Measurements from ENCODE around the gene POC1A. TPM values are rescaled to one million over a fixed set of nuclear protein-coding genes. Genes with fewer than 3 reads are reported as not detected.
A peak's percentile ranks its signal among the peaks of the same experiment; 100 is the strongest.

Gene POC1A
- polyA plus RNA-seq, 1 of the 3 experiments (the other 2 are of a cell fraction): 11.7 TPM

DNA sequence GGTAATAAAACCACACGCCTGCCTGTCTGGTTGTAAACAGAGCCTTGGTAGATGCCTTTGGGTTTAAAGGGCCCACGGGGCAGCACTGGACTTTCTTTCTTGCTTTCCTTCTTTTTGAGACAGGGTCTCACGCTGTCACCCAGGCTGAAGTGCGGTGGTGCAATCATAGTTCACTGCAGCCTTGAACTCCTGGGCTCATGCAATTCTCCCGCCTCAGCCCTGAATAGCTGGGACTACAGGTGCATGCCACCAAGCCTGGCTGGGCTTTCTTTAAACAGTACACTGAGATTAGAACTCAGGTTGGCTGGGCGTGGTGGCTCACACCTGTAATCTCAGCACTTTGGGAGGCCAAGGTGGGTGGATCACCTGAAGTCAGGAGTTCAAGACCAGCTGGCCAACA is 42.2 kb downstream of the POC1A start:
- H3K27ac ChIP-seq (ENCODE audit: low read depth in 2 of 2, low read length in 1 of 2): no peak overlapping the region
- no peak for DNase-seq
- POLR2A ChIA-PET: interaction anchor here (1.5 kb wide), 1 partner anchor 9 kb away, joined by 3 read pairs; no protein-coding TSS in a partner anchor
- no peak overlapping the region for H3K4me2 ChIP-seq
- H3F3A ChIP-seq (replicated peaks; ENCODE audit: insufficient read depth): no peaks in the 10 kb centered on the region
- H3K9me2 ChIP-seq: no peaks in the 10 kb centered on the region
- H3K4me1 ChIP-seq (ENCODE audit: control insufficient read depth in 1 of 2, insufficient read depth in 2 of 2, low read depth in 1 of 2, low read length in 1 of 2): peaks cover 0 to 37% of the 10 kb centered on the region in 2 experiments; a peak in 2 of 4 replicates
- peaks cover 0 to 2% of the 10 kb centered on the region in 2 experiments for H3K36me3 ChIP-seq (replicated peaks in 1 of 2; ENCODE audit: control insufficient read depth in 1 of 2, insufficient read depth in 2 of 2, low read length in 1 of 2)
- no peaks in the 10 kb centered on the region for H3K79me2 ChIP-seq (ENCODE audit: insufficient read depth)
- H2AFZ ChIP-seq (ENCODE audit: low read depth): no peak overlapping the region
- no peaks in the 10 kb centered on the region for H4K20me1 ChIP-seq (ENCODE audit: insufficient read depth)
- no peaks in the 10 kb centered on the region for H3K9me3 ChIP-seq
- no peak overlapping the region for H3K9ac ChIP-seq
- H3K4me3 ChIP-seq (ENCODE audit: low read depth in 2 of 2, low read length in 1 of 2): no peak overlapping the region
- TF ChIP-seq, protein P1, sequence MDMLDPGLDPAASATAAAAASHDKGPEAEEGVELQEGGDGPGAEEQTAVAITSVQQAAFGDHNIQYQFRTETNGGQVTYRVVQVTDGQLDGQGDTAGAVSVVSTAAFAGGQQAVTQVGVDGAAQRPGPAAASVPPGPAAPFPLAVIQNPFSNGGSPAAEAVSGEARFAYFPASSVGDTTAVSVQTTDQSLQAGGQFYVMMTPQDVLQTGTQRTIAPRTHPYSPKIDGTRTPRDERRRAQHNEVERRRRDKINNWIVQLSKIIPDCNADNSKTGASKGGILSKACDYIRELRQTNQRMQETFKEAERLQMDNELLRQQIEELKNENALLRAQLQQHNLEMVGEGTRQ (IDR thresholded peaks at IDR 0.05; ENCODE audit: borderline replicate concordance, low read depth, low read length): no peak
- no peak for TF ChIP-seq EP300 (IDR thresholded peaks at IDR 0.05; ENCODE audit: borderline replicate concordance in 1 of 2, low read depth in 1 of 2, low read length in 1 of 2)
- TF ChIP-seq, protein P2, sequence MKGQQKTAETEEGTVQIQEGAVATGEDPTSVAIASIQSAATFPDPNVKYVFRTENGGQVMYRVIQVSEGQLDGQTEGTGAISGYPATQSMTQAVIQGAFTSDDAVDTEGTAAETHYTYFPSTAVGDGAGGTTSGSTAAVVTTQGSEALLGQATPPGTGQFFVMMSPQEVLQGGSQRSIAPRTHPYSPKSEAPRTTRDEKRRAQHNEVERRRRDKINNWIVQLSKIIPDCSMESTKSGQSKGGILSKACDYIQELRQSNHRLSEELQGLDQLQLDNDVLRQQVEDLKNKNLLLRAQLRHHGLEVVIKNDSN (IDR thresholded peaks at IDR 0.05; ENCODE audit: borderline replicate concordance, low read depth): no peak
- TF ChIP-seq NFIC (IDR thresholded peaks at IDR 0.05; ENCODE audit: borderline replicate concordance): no peak
- TF ChIP-seq RCOR1 (IDR thresholded peaks at IDR 0.05; ENCODE audit: low read length): no peak
- no peak for TF ChIP-seq GABPA (IDR thresholded peaks at IDR 0.05; ENCODE audit: low read depth)
- TF ChIP-seq RFX5 (IDR thresholded peaks at IDR 0.05; ENCODE audit: low read length): no peak
- no peak for TF ChIP-seq EZH2phosphoT487 (IDR thresholded peaks at IDR 0.05; ENCODE audit: borderline replicate concordance, low read depth)
- no peak for TF ChIP-seq SMC3 (IDR thresholded peaks at IDR 0.05; ENCODE audit: low read depth, low read length)
- no peak for TF ChIP-seq IRF3 (IDR thresholded peaks at IDR 0.05; ENCODE audit: low read depth, low read length)
- TF ChIP-seq NRF1 (IDR thresholded peaks at IDR 0.05; ENCODE audit: low read depth, low read length): no peak
- no peak for TF ChIP-seq FOXM1 (IDR thresholded peaks at IDR 0.05; ENCODE audit: low read depth)
- no peak for TF ChIP-seq CHD2 (IDR thresholded peaks at IDR 0.05; ENCODE audit: low read length, partially characterized antibody)
- WGBS (ENCODE audit: low lambda C conversion rate): 92% methylated on average over 6 of the region's 6 CpGs
- CTCF ChIA-PET: interaction anchor here (0.8 to 7.0 kb wide), 5 partner anchors 10 to 111 kb away, joined by 3 to 74 read pairs (median 9); partner anchors contain the start of gene DUSP7
- no peaks in the 10 kb centered on the region for H3K27me3 ChIP-seq (ENCODE audit: insufficient read depth)

- H3K9me2 ChIP-seq: no peaks in the 10 kb centered on the region
- no peaks in the 10 kb centered on the region for H3F3A ChIP-seq (replicated peaks; ENCODE audit: insufficient read depth)
- H3K79me2 ChIP-seq (ENCODE audit: insufficient read depth): no peaks in the 10 kb centered on the region
- no peak overlapping the region for H3K9ac ChIP-seq
- ChIA-PET POLR2A (interaction anchor here (1.2 kb wide), 1 partner anchor 77 kb away, joined by 3 read pairs; no protein-coding TSS in a partner anchor), CTCF (interaction anchor here (1.8 to 7.0 kb wide), 8 partner anchors 8 to 108 kb away, joined by 4 to 74 read pairs (median 14); no protein-coding TSS in a partner anchor)
- TF ChIP-seq SIN3A (IDR thresholded peaks at IDR 0.05; ENCODE audit: borderline replicate concordance, low read depth, low read length) (no peak), TCF12 (IDR thresholded peaks at IDR 0.05) (no peak), POLR2AphosphoS5 (IDR thresholded peaks at IDR 0.05; ENCODE audit: low read depth, low read length) (no peak), FOXJ3 (CRISPR knock-in tag; IDR thresholded peaks at IDR 0.05) (no peak), IRF3 (IDR thresholded peaks at IDR 0.05; ENCODE audit: low read depth, low read length) (no peak), RXRA (IDR thresholded peaks at IDR 0.05; ENCODE audit: borderline replicate concordance, low read depth) (no peak), TAF1 (IDR thresholded peaks at IDR 0.05; ENCODE audit: borderline replicate concordance, low read depth, low read length) (no peak), MEF2A (IDR thresholded peaks at IDR 0.05; ENCODE audit: borderline replicate concordance, low read depth) (no peak), FOXM1 (IDR thresholded peaks at IDR 0.05; ENCODE audit: low read depth) (no peak), JUND (IDR thresholded peaks at IDR 0.05) (no peak)
- TF ChIP-seq, protein P3, sequence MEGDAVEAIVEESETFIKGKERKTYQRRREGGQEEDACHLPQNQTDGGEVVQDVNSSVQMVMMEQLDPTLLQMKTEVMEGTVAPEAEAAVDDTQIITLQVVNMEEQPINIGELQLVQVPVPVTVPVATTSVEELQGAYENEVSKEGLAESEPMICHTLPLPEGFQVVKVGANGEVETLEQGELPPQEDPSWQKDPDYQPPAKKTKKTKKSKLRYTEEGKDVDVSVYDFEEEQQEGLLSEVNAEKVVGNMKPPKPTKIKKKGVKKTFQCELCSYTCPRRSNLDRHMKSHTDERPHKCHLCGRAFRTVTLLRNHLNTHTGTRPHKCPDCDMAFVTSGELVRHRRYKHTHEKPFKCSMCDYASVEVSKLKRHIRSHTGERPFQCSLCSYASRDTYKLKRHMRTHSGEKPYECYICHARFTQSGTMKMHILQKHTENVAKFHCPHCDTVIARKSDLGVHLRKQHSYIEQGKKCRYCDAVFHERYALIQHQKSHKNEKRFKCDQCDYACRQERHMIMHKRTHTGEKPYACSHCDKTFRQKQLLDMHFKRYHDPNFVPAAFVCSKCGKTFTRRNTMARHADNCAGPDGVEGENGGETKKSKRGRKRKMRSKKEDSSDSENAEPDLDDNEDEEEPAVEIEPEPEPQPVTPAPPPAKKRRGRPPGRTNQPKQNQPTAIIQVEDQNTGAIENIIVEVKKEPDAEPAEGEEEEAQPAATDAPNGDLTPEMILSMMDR (IDR thresholded peaks at IDR 0.05): no peak
- peaks cover 0 to 37% of the 10 kb centered on the region in 2 experiments; a peak in 2 of 4 replicates for H3K4me1 ChIP-seq (ENCODE audit: control insufficient read depth in 1 of 2, insufficient read depth in 2 of 2, low read depth in 1 of 2, low read length in 1 of 2)
- WGBS (ENCODE audit: low lambda C conversion rate): 96% methylated on average over 2 of the region's 2 CpGs
- no peaks in the 10 kb centered on the region for H4K20me1 ChIP-seq (ENCODE audit: insufficient read depth)
- no peak overlapping the region for H2AFZ ChIP-seq (ENCODE audit: low read depth)
- no peak overlapping the region for H3K4me3 ChIP-seq (ENCODE audit: low read depth in 2 of 2, low read length in 1 of 2)
- peaks cover 0 to 1% of the 10 kb centered on the region in 2 experiments for H3K36me3 ChIP-seq (replicated peaks in 1 of 2; ENCODE audit: control insufficient read depth in 1 of 2, insufficient read depth in 2 of 2, low read length in 1 of 2)
- H3K27ac ChIP-seq (ENCODE audit: low read depth in 2 of 2, low read length in 1 of 2): peak overlapping the region in 1 of 2 experiments; percentile 96; a peak in 2 of 4 replicates
- no peaks in the 10 kb centered on the region for H3K9me3 ChIP-seq
- no peaks in the 10 kb centered on the region for H3K27me3 ChIP-seq (ENCODE audit: insufficient read depth)
- DNase-seq: no peak
- no peak overlapping the region for H3K4me2 ChIP-seq
These were observed 43.7 kb downstream of the POC1A start for GRCh38 chr3:52110502-52110901.
